HG03045 (cell line): ENCODE measurements around the gene ENPP1.
A peak's percentile ranks its signal among the peaks of the same experiment; 100 is the strongest.
"Not testable (repeated sequence)": the region's sequence is repeated elsewhere in the genome, so short reads cannot be mapped to it uniquely, and the experiment has no call there.

Experiments
- ATAC-seq: cut with Tn5 transposase; IDR thresholded peaks from one replicate; pipeline ENCODE4 v1.9.1; 2021; ENCODE audit warnings: mild to moderate bottlenecking, moderate library complexity; ENCODE audit not compliant: unreplicated experiment

ENPP1 gene

GRCh38 chr6:131867744-131868143, 59.9 kb downstream of the ENPP1 start:
- no peak for ATAC-seq

- ATAC-seq: no peak
Measured at GRCh38 chr6:131868836-131869235, 61.0 kb downstream of the ENPP1 start.

GRCh38 chr6:131875647-131876046, 67.8 kb downstream of the ENPP1 start:
- no peak for ATAC-seq

- ATAC-seq: no peak
Measured at GRCh38 chr6:131876545-131876944, 68.7 kb downstream of the ENPP1 start.

GRCh38 chr6:131877999-131878789, 70.4 kb downstream of the ENPP1 start:
- ATAC-seq: no peak

- no peak for ATAC-seq
Measured at GRCh38 chr6:131883016-131883415, 75.2 kb downstream of the ENPP1 start.

GRCh38 chr6:131885237-131885636, 77.4 kb downstream of the ENPP1 start:
- no peak for ATAC-seq

GRCh38 chr6:131886517-131886916, 78.7 kb downstream of the ENPP1 start:
- ATAC-seq: no peak

- no peak for ATAC-seq
Measured at GRCh38 chr6:131890091-131890490, 82.3 kb downstream of the ENPP1 start.

- ATAC-seq: no peak
Measured at GRCh38 chr6:131893198-131893597, 85.4 kb downstream of the ENPP1 start.

- ATAC-seq: no peak
Measured at GRCh38 chr6:131894493-131895424, 86.9 kb downstream of the ENPP1 start.

GRCh38 chr6:131897050-131897435, 89.2 kb downstream of the ENPP1 start:
- no peak for ATAC-seq

- no peak for ATAC-seq
Measured at GRCh38 chr6:131897621-131898020, 89.8 kb downstream of the ENPP1 start.

- ATAC-seq: no peak
Measured at GRCh38 chr6:131898718-131899117, 90.9 kb downstream of the ENPP1 start.

GRCh38 chr6:131900231-131900630, 92.4 kb downstream of the ENPP1 start:
- ATAC-seq: no peak

- ATAC-seq: not testable (repeated sequence)
Measured at GRCh38 chr6:131901326-131901873, 93.6 kb downstream of the ENPP1 start.

GRCh38 chr6:131903734-131904133, 95.9 kb downstream of the ENPP1 start:
- ATAC-seq: not testable (repeated sequence)

GRCh38 chr6:131908787-131909186, 101.0 kb downstream of the ENPP1 start:
- not testable (repeated sequence) for ATAC-seq

- ATAC-seq: peak; percentile 98
Measured at GRCh38 chr6:131909408-131910218, 101.8 kb downstream of the ENPP1 start.

- no peak for ATAC-seq
Measured at GRCh38 chr6:131910219-131910589, 102.4 kb downstream of the ENPP1 start.

- no peak for ATAC-seq
Measured at GRCh38 chr6:131910956-131911355, 103.1 kb downstream of the ENPP1 start.
